ENCODE measurements around the gene RTBDN.
"Not testable (repeated sequence)": the region's sequence is repeated elsewhere in the genome, so short reads cannot be mapped to it uniquely, and the experiment has no call there.

The RTBDN gene

DNA sequence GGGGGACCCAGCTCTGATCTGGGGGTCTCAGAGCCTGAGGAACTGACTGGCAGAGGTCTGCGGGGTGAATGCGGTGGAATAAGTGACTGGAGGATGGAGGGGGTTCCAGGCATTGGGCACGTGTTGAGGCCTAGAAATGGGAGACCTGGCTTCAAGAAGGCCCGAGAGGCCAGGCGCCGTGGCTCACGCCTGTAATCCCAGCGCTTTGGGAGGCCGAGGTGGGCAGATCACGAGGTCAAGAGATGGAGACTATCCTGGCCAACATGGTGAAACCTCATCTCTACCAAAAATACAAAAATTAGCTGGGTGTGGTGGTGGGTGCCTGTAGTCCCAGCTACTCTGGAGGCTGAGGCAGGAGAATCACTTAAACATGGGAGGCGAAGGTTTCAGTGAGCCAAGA is 16.6 kb downstream of the RTBDN start:
- DNase-seq (ENCODE audit: low read depth), result not testable (repeated sequence)

- not testable (repeated sequence) for DNase-seq (ENCODE audit: low read depth)
Measured at GRCh38 chr19:12817188-12817587, 17.2 kb downstream of the RTBDN start.

DNA sequence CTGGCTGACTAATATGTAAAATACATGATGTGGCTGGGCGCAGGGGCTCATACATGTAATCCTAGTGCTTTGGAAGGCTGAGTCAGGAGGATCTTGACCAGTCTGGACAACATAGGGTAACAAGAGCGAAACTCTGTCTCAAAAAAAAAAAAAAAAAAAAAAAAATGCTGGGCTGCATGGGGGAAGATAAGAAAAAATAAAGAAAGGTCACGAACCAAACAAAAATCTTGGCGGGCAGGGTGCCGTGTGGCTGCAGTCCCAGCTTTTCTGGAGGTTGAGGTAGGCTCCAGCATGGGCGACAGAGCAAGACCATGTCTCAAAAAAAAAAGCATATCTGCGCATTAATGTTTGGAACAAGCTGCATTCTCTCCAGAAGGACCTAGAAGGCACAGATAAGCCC is 19.3 kb downstream of the RTBDN start:
- no peak for DNase-seq (ENCODE audit: low read depth)

GRCh38 chr19:12806242-12807081 is 27.9 kb downstream of the RTBDN start, which contains the start of gene RNASEH2A:
TSS of gene RNASEH2A (plus strand) at chr19:12806584. CDS start at chr19:12806674, 90 bp downstream.
- no peak for DNase-seq (ENCODE audit: low read depth)

DNA sequence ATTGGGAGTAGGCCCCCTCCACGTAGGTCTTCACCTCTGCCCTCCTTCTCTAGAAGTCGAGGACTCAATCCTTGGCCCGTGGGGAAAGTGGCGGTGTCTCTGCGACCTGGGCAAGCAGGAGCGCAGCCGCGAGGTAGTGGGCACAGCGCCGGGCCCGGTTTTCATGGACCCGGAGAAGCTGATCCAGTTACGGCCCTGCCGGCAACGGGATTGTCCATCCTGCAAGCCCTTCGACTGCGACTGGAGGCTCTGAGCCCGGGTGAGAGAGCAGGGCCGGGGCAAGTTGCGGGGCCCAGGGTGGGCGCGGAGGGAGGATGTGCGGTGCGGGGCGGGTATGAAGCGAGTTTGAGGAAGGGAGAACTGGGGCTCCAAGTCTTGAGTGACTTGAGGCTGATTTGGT is 30.3 kb downstream of the RTBDN start:
- no peak for DNase-seq (ENCODE audit: low read depth)

DNA sequence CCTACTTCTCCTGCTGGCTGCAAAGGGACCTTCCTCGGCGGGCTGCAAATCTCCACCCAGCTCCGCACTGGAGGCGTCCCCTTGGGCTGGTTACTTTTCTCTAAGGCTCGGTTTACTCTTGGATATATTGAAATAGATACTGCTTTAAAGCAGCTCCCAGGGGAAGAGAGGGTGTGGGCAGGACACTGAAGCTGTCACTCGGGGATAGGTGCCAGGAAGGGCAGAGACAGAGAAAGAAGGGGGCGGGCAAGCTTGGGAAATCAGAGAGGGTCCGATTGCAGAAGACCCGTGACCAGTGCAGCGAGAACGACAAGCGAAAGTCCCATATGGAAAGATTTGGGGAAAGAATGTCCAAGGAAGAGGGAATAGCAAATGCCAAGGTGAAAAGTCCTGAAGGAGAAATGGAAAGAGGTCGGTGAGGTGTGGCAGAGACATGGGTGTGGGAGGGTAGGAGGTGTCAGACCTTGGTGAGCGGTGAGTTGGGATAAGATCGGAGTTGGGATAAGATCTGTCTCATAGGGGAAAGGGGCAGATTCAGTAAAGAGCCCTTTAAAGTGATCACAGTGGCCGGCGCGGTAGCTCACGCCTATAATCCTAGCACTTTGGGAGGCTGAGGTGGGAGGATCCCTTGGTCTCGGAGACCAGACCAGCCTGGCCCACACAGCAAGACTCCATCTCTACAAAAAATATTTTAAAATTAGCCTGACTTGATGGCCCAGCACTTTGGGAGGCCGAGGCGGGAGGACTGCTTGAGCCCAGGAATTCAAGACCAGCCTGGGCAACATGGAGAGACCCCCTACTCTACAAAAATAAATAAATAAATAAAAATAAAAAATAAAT is 31.9 kb downstream of the RTBDN start:
- no peak for DNase-seq (ENCODE audit: low read depth)

- DNase-seq (ENCODE audit: low read depth), result no peak
Measured at GRCh38 chr19:12801466-12802266, 32.7 kb downstream of the RTBDN start, which contains the start of the genes PRDX2 and THSD8. TSS of gene PRDX2 (minus strand) at chr19:12801800. CDS start at chr19:12801261, 539 bp downstream. TSS of gene THSD8 (plus strand) at chr19:12802069. CDS start at chr19:12802072, 3 bp downstream.

GRCh38 chr19:12800923-12801465 is 33.4 kb downstream of the RTBDN start:
- DNase-seq (ENCODE audit: low read depth), result no peak

DNA sequence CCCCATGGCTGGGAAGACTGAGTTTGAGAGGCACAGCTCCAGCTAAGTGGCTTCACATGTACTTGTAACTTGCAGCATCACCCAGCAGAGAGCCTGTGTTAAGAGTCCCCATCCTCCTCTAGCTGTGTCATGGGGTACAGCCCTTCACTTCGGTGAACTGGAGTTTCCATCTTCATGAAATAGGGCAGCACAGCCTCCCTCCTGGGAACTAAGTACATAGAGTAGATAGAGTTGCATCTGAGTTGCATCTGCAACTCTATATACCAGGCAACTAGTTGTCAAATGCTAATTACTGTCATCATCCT is 34.0 kb downstream of the RTBDN start:
- DNase-seq (ENCODE audit: low read depth), result no peak

DNA sequence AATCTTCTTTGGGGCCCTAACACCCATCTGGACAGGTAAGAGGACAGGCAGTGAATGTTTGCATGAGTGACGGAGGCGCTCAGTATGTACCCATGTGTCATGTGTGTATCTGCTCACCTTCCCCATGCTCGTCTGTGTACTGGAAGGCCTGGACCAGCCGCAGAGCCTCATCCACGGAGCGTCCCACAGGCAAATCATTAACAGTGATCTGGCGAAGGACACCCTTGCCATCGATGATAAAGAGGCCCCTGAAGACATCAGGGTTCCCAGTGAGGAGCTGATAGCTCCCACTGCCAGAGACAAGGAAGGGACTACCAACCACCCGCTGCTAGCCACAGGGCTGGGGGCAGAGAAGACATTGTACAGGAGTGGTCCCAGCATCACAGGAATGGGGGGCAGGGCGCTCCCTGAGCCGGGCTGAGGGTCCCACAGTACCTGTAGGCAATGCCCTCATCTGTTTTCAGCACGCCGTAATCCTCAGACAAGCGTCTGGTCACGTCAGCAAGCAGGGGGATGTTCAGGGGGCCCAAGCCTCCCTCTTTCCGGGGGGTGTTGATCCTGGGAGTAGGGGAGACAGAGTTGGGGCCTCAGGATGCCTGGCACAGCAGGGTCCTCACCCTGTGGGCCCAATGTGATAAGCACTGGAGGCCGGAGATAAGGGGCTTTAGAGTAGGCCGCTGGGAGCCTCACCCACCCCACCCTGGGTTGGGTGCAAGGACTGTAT is 34.5 kb downstream of the RTBDN start:
- no peak for DNase-seq (ENCODE audit: low read depth)

DNA sequence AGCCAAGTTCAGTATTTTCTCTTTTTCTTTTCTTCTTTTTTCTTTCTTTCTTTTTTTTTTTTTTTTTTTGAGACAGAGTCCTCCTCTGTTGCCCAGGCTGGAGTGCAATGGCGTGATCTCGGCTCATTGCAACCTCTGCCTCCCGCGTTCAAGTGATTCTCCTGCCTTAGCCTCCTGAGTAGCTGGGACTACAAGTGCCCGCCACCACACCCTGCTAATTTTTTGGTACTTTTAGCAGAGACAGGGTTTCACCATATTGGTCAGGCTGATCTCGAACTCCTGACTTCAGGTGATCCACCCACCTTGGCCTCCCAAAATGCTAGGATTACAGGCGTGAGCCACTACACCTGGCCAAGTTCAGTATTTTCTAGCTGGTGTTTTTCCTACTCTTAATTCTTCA is 36.8 kb downstream of the RTBDN start:
- not testable (repeated sequence) for DNase-seq (ENCODE audit: low read depth)

GRCh38 chr19:12797141-12797587 is 37.2 kb downstream of the RTBDN start:
- DNase-seq (ENCODE audit: low read depth), result no peak

DNA sequence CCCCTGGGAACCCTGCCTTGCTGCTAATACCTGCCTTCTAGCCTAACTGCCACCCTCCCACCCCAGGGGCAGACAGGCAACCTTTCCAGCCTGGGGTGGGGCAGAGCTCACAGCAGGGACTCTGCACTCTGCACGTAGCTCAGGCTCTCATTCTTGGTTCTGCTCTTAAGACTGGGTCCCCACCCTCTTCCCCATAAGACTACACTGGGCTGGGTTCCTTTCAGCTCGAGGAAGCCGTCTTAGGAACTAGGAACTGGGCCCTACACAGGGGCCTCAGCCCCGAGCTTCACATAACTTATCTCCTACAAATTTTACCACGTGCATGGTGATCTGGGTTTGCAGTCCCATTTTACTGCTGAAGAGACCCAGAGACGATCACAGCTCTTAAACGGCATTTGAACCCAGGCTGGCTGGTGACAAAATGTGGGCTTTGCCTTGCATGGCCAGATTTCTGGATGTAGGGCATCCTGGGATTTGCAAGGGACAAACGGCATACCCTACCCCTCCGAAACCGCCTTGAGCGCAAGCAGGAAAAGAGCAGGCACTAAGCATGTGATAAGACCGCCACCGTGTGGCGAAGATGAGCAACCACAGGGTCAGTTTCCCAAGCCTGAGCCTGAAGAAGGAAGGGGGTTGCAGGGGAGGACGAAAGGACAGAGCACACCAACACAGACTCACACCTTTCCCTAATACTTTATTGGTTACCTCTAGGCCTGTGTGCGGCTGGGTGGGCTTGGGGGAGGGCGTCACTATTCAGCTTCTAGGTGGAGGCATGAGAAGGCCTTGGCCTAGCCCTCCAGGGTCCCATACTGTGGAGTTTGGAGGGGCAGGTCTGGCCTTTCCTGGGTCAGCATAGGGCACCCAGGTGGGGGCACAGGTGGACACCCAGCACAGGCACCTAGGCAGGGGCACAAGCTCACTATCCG is 38.0 kb downstream of the RTBDN start:
- no peak for DNase-seq (ENCODE audit: low read depth)

DNA sequence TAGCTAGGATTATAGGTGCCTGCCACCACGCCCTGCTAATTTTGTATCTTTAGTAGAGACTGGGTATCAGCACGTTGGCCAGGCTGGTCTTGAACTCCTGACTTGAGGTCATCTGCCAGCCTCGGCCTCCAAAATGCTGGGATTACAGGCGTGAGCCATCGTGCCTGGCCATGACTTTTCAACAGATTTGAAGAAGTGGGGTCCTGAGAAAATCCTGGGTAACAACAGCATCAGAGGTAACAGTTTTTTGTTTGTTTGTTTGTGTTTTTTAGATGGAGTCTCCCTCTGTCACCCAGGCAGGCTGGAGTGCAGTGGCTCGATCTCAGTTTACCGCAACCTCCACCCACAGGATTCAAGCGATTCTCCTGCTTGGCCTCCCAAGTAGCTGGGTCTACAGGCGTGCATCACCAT is 39.4 kb downstream of the RTBDN start:
- DNase-seq (ENCODE audit: low read depth), result no peak

DNA sequence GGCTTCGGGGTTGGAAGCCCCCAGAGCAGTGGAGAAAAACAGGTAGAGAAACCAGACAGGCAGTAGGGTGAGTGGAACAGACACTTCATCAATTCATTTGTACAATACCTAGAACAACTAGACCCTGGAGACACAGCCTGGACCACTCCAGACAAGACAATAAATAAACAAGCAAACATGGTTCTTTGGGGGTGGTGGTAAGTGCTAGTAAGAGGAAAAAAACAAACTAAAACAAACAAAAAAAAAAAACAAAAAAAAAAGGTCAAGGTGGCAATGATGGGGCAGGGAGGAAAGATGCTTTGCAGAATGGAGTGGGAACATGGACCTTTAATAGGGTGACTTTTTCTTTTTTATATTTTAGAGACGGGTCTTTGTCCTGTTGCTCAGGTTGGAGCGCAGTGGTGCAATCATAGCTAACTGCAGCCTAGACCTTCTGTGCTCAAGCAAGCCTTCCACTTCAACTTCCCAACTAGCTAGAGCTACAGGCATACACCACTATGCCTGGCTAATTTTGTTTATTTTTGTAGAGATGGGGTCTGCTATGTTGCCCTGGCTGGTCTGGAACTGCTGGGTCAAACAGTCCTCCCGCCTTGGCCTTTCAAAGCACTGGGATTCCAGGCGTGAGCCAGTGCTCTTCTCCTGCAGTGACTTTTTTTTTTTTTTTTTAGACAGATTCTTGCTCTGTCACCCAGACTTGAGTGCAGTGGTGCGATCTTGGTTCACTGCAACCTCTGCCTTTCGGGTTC is 40.0 kb downstream of the RTBDN start:
- no peak for DNase-seq (ENCODE audit: low read depth)

DNA sequence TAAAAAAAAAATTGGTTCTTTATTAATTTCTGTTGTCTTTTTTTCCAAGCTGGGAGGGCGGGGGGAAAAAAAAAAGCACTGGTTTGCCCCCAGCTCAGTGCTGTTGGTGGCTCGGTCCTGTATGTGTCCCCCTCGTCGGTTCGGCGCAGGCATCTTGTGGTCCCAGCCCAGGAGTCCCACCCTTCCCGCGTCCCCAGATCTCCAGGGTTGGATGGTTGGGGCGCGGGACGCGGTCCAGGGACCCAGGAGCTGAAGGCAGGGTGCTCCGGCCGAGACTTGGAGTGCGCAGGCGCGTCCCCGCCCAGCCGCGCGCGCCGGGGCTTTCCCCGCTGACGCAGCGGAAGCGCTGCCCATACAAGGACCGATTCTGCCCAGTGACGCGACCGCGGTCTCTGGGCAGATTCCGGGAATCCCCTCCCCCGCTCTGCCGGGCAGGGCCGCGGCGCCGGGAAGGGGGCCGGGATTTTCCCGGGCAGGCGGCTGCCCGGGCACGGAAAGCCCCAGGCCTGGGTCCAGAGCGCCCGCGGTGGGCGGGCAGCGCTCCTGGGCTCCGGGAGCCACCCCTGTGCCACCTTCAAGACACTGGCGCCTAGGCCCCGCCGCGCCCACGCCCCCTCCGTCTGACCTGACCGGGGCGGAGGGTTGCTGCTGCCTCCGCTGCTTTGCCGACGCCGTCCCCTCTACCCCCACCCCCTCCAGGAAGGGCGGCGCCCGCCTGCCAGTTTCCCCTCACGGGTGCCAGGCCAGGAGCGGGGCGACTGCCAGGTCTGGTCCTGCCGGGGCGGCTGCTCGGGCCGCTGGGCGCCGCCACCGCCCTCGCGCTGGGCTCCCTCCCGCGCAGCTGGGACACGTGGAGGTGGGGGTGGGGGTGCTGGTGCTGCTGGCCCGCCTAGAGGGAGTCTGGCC is 40.8 kb downstream of the RTBDN start:
- no peak for DNase-seq (ENCODE audit: low read depth)

GRCh38 chr19:12792853-12793289 is 41.5 kb downstream of the RTBDN start:
- DNase-seq (ENCODE audit: low read depth), result no peak

Measured in non-pigmented ciliary epithelial cell (primary cell).